Upper lobe of left lung (tissue), 6 donors: ENCODE measurements around the gene RESP18. TPM values are rescaled to one million over a fixed set of nuclear protein-coding genes. Genes with fewer than 3 reads are reported as not detected.

Experiments used
- ATAC-seq, 2 donors: fragments of 200-7000 bp; cut with Tn5 transposase; one replicate each; pipeline ENCODE4 v1.9.1; 2022; ENCODE audit warnings: mild to moderate bottlenecking in 2 of 2, moderate library complexity in 2 of 2; ENCODE audit not compliant: low FRiP score in 2 of 2
- DNase-seq, 2 donors: peaks; one replicate each; pipeline ENCODE4 v3.0.0-alpha.2; 2019 to 2020
- H3K27ac ChIP-seq, 4 donors: fragments of 200-600 bp; sonication (generic); one replicate each; pipeline ENCODE4 v1.5.1; 2016 to 2019
- H3K27me3 ChIP-seq, 4 donors: fragments of 200-600 bp; sonication (generic); one replicate each; pipeline ENCODE4 v1.5.1; 2017 to 2019
- H3K36me3 ChIP-seq, 4 donors: fragments of 200-600 bp; sonication (generic); one replicate each; pipeline ENCODE4 v1.5.1; 2016 to 2019
- H3K4me1 ChIP-seq, 4 donors: fragments of 200-600 bp; sonication (generic); one replicate each; pipeline ENCODE4 v1.5.1; 2018 to 2019
- H3K4me3 ChIP-seq, 4 donors: fragments of 200-600 bp; sonication (generic); one replicate each; pipeline ENCODE4 v1.5.1; 2017 to 2019; ENCODE audit warnings: mild to moderate bottlenecking in 2 of 4, moderate library complexity in 1 of 4
- H3K9me3 ChIP-seq, 4 donors: fragments of 200-600 bp; sonication (generic); one replicate each; pipeline ENCODE4 v1.5.1; 2018 to 2019
- EP300 ChIP-seq, 4 donors: sonication (generic); formaldehyde crosslinking; IDR thresholded peaks; one replicate each; pipeline ENCODE4 v1.5.1; 2017; ENCODE audit warnings: antibody characterized with exemption in 4 of 4, control low read depth in 2 of 4
- POLR2A ChIP-seq, 4 donors: fragments of 450-650 bp; IDR thresholded peaks; one replicate each; pipeline ENCODE4 v1.5.1; 2016 to 2017; ENCODE audit warnings: antibody characterized with exemption in 4 of 4, mild to moderate bottlenecking in 2 of 4
- POLR2AphosphoS5 ChIP-seq, 2 donors: sonication (generic); formaldehyde crosslinking; IDR thresholded peaks; one replicate each; pipeline ENCODE4 v1.5.1; 2017; ENCODE audit warnings: antibody characterized with exemption in 2 of 2
- WGBS, 2 donors: methylation state at CpG; one replicate each; pipeline ENCODE4 v1.1.5; 2017 to 2018; 5-methylcytosine and 5-hydroxymethylcytosine counted together
- total RNA-seq, 6 donors: library from RNA; depleted of rRNA in 4 of 6; stranded (reverse); fragments of >200 nt in 4 of 6; gene quantifications; one replicate each; pipeline versions ENCODE4 v1.1.0 to v1.2.1, GENCODE V29; 2016 to 2021
- TF ChIP-seq, protein P1 (sequence below), 6 experiments: fragments of 450-650 bp in 4 of 6; fragments of 200-600 bp in 2 of 6; sonication (generic) in 2 of 6; IDR thresholded peaks; one replicate each; pipeline ENCODE4 v1.5.1; 2016 to 2019; ENCODE audit warnings: antibody characterized with exemption in 6 of 6
- donor health status: DM: no; HTN: no; CAD: no; lungs with moderate emphysema.
- donor health status: DM: no; HTN: yes; CAD: no; lungs with severe emphysema.

Gene RESP18
- total RNA-seq, 6 donors from 2014 or later, result not detected

DNA sequence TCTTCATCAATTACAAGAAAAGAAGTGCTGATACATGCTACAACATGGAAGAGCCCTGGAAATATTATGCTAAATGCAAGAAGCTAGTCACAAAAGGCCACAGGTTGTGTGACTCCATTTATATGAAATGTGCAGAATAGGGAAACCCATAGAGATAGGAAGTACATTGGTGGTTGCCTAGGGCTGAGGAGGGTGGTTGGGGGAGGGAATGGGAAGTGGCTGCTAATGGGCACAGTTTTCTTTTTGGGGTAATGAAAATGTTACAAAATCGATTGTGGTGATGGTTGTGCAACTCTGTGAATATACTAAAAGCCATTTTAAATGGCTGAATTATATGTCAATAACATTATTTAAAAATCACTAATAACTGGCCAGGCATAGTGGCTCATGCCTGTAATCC, 24.3 kb upstream of the RESP18 start:
- Histone ChIP-seq H3K4me3 (no peak overlapping the region), H3K4me1 (peaks cover 9 to 12% (median 10%) of the 10 kb centered on the region in 4 donors), H3K27me3 (peaks cover 0 to 17% (median 11%) of the 10 kb centered on the region in 4 donors), H3K36me3 (no peaks in the 10 kb centered on the region), H3K9me3 (no peaks in the 10 kb centered on the region), H3K27ac (no peak overlapping the region)
- 36 to 47% methylated on average over 1 of the region's 1 CpG for WGBS, 2 donors
- ATAC-seq (peak in 1 of 2 donors; percentile 55), DNase-seq (no peak)
- TF ChIP-seq EP300 (IDR thresholded peaks at IDR 0.05), result no peak
- no peak for TF ChIP-seq POLR2A (IDR thresholded peaks at IDR 0.05)
- no peak for TF ChIP-seq POLR2AphosphoS5 (IDR thresholded peaks at IDR 0.05)
- TF ChIP-seq, protein P1, sequence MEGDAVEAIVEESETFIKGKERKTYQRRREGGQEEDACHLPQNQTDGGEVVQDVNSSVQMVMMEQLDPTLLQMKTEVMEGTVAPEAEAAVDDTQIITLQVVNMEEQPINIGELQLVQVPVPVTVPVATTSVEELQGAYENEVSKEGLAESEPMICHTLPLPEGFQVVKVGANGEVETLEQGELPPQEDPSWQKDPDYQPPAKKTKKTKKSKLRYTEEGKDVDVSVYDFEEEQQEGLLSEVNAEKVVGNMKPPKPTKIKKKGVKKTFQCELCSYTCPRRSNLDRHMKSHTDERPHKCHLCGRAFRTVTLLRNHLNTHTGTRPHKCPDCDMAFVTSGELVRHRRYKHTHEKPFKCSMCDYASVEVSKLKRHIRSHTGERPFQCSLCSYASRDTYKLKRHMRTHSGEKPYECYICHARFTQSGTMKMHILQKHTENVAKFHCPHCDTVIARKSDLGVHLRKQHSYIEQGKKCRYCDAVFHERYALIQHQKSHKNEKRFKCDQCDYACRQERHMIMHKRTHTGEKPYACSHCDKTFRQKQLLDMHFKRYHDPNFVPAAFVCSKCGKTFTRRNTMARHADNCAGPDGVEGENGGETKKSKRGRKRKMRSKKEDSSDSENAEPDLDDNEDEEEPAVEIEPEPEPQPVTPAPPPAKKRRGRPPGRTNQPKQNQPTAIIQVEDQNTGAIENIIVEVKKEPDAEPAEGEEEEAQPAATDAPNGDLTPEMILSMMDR (IDR thresholded peaks at IDR 0.05), result no peak

DNA sequence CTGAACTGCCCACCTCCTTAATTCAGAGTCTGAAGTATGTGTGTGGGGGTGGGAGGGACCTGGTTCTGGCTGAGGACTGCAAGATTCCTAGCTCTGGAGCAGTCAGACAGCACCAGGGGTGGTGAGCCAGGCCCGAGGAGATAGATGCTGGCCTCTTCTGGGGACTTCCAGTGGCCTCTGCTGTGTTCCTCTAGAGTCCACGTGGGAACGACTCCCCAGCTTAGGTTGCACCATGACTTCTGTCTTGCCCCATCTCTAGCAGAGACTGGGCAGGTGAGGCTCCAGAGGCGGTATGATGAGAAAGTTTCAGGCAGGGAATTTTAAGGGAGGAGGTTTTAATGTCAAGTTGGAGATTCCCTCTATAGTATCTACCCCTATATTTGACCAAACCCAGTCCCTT, 22.0 kb upstream of the RESP18 start:
- H3K27me3 ChIP-seq, result peaks cover 0 to 16% (median 11%) of the 10 kb centered on the region in 4 donors

DNA sequence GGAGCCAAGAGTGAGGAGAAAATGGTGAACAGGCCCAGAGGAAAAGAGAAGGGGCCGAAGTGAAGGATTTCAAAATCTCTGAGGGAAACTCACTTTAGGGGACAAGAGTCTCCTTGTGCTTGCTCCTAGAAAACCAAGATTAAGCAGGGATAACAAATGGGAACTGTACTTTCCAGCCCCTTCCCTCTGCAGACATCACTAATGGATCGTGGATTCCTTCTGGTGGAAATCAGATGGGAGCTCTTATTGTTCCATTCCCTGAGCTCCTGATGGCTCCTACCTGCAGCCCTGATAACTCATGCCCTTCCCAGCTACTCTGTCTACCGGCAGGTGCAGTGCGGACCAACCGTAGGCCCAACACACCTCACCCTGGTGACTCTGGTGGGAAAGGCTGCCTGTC, 20.6 kb upstream of the RESP18 start:
- no peaks in the 10 kb centered on the region for H3K36me3 ChIP-seq
- no peaks in the 10 kb centered on the region for H3K9me3 ChIP-seq
- DNase-seq, result no peak
- 69 to 85% methylated on average over 5 of the region's 5 CpGs for WGBS, 2 donors
- TF ChIP-seq, protein P1 (IDR thresholded peaks at IDR 0.05), result no peak
- TF ChIP-seq POLR2AphosphoS5 (IDR thresholded peaks at IDR 0.05) (no peak), POLR2A (IDR thresholded peaks at IDR 0.05) (no peak), EP300 (IDR thresholded peaks at IDR 0.05) (no peak)
- ATAC-seq, result no peak
- peaks cover 2 to 4% (median 3%) of the 10 kb centered on the region in 4 donors for H3K4me1 ChIP-seq
- H3K4me3 ChIP-seq, result no peak overlapping the region
- H3K27ac ChIP-seq, result no peak overlapping the region
- peaks cover 0 to 4% (median 2%) of the 10 kb centered on the region in 4 donors for H3K27me3 ChIP-seq

More for the DNA sequence above, 22.0 kb upstream of the RESP18 start:
- ATAC-seq, result no peak
- Histone ChIP-seq H3K36me3 (no peaks in the 10 kb centered on the region), H3K4me3 (no peak overlapping the region), H3K27ac (no peak overlapping the region), H3K4me1 (peaks cover 9 to 12% (median 10%) of the 10 kb centered on the region in 4 donors), H3K9me3 (no peaks in the 10 kb centered on the region)
- no peak for DNase-seq
- 74 to 81% methylated on average over 4 of the region's 4 CpGs for WGBS, 2 donors
- TF ChIP-seq EP300 (IDR thresholded peaks at IDR 0.05), result no peak
- TF ChIP-seq, protein P1 (IDR thresholded peaks at IDR 0.05), result no peak
- no peak for TF ChIP-seq POLR2AphosphoS5 (IDR thresholded peaks at IDR 0.05)
- no peak for TF ChIP-seq POLR2A (IDR thresholded peaks at IDR 0.05)

DNA sequence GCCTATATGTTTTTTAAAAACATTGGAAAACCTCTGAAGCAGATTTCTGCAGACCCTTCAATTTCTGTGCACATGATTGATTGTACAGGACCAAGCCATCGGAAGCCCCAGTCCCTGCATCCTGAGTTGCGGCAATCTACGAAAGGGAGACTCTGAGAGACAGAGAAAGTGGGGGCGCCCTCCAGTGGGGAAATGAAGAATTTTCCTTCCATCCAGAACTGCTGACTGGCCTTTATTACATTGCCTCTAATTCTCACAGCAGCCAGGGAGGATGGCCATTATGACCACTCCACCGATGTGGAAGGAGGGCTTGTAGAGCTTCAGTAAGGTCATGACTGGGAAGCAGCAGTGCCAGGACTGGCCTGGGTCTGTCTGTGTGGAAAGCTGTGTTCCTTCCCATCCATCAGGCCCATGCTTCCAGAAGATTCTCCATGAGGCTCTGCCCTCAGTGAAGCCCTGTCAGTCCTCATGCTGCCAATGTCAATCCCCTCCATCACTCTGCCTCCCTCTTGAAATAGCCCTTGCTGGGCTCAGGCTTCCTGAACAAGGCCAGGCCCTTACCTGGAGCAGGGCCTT, 20.0 kb upstream of the RESP18 start:
- DNase-seq, result peak in 1 of 2 donors; percentile 32
- peak in 1 of 2 donors; percentile 71 for ATAC-seq

More for the DNA sequence above, 20.0 kb upstream of the RESP18 start:
- WGBS, 2 donors, result 5 to 8% methylated on average over 5 of the region's 5 CpGs
- H3K36me3 ChIP-seq, result no peaks in the 10 kb centered on the region
- no peak overlapping the region for H3K4me3 ChIP-seq
- no peaks in the 10 kb centered on the region for H3K9me3 ChIP-seq
- H3K4me1 ChIP-seq, result no peaks in the 10 kb centered on the region
- TF ChIP-seq POLR2A (IDR thresholded peaks at IDR 0.05) (no peak), POLR2AphosphoS5 (IDR thresholded peaks at IDR 0.05) (no peak)
- TF ChIP-seq, protein P1 (IDR thresholded peaks at IDR 0.05), result peak; percentile 43 to 63 (median 47)
- H3K27ac ChIP-seq, result no peak overlapping the region
- no peaks in the 10 kb centered on the region for H3K27me3 ChIP-seq
